Sigmoid colon (tissue), 7 donors: ENCODE measurements around the gene PRADC1. TPM values are rescaled to one million over a fixed set of nuclear protein-coding genes. Genes with fewer than 3 reads are reported as not detected.

ENCODE experiments used
- DNase-seq: peaks from one replicate; pipeline ENCODE4 v3.0.0-alpha.2; 2019
- H3K27ac ChIP-seq, 4 donors: fragments of 200-600 bp; sonication (generic); one replicate each; pipeline ENCODE4 v1.5.1; 2016 to 2019; ENCODE audit warnings: mild to moderate bottlenecking in 1 of 4
- H3K27me3 ChIP-seq, 3 donors: fragments of 200-600 bp; sonication (generic); one replicate each; pipeline ENCODE4 v1.5.1; 2019; ENCODE audit warnings: mild to moderate bottlenecking in 1 of 3
- H3K36me3 ChIP-seq, 4 donors: fragments of 200-600 bp; sonication (generic); one replicate each; pipeline ENCODE4 v1.5.1; 2016 to 2019
- H3K4me1 ChIP-seq, 4 donors: fragments of 200-600 bp; sonication (generic); one replicate each; pipeline ENCODE4 v1.5.1; 2017 to 2019
- H3K4me3 ChIP-seq, 4 donors: fragments of 200-600 bp; sonication (generic); one replicate each; pipeline ENCODE4 v1.5.1; 2017 to 2019; ENCODE audit warnings: mild to moderate bottlenecking in 2 of 4, moderate library complexity in 1 of 4
- H3K9me3 ChIP-seq, 4 donors: fragments of 200-600 bp in 3 of 4; sonication (generic) in 3 of 4; one replicate each; pipeline versions ENCODE4 v1.5.1 to v1.6.1; 2013 to 2019
- CTCF ChIP-seq, 4 experiments: fragments of 450-650 bp in 3 of 4; fragments of 200-600 bp in 1 of 4; IDR thresholded peaks; one replicate each; pipeline ENCODE4 v1.5.1; 2016 to 2019; ENCODE audit warnings: antibody characterized with exemption in 4 of 4, mild to moderate bottlenecking in 3 of 4, moderate library complexity in 2 of 4
- EP300 ChIP-seq, 4 donors: sonication (generic); formaldehyde crosslinking; IDR thresholded peaks; one replicate each; pipeline ENCODE4 v1.6.1; 2017; ENCODE audit warnings: antibody characterized with exemption in 4 of 4
- POLR2A ChIP-seq, 2 donors: fragments of 450-650 bp; IDR thresholded peaks; one replicate each; pipeline ENCODE4 v1.6.1; 2016; ENCODE audit warnings: antibody characterized with exemption in 2 of 2, mild to moderate bottlenecking in 2 of 2, moderate library complexity in 2 of 2
- POLR2AphosphoS5 ChIP-seq, 4 donors: sonication (generic); formaldehyde crosslinking; IDR thresholded peaks; one replicate each; pipeline ENCODE4 v1.6.1; 2017; ENCODE audit warnings: antibody characterized with exemption in 4 of 4
- WGBS, 2 donors: extraction: QIAGEN DNeasy Blood & Tissue Kit; methylation state at CpG; one replicate each; pipeline ENCODE4 v1.1.7; 2013; 5-methylcytosine and 5-hydroxymethylcytosine counted together
- intact Hi-C: fragments of 100-400 bp; cut with DNase I; formaldehyde crosslinking; loops from one replicate; pipeline ENCODE4 v1.15.1; 2023
- polyA plus RNA-seq, 3 donors: library from polyadenylated mRNA; stranded (reverse); fragments of 200-250 nt; gene quantifications; one replicate each; pipeline ENCODE4 v1.2.3, GENCODE V29; 2013
- total RNA-seq, 4 donors: library from RNA; depleted of rRNA; stranded (reverse); fragments of >200 nt; gene quantifications; one replicate each; pipeline ENCODE4 v1.1.0, GENCODE V29; 2016
- donor health status: healthy with polysubstance abuse.
- donor health status: Bipolar disorder and iron deficiency.
- donor health status: healthy.

The PRADC1 gene
- total and polyA plus RNA-seq, 7 donors, result 27.7 to 68.1 (median 42.3) TPM

DNA sequence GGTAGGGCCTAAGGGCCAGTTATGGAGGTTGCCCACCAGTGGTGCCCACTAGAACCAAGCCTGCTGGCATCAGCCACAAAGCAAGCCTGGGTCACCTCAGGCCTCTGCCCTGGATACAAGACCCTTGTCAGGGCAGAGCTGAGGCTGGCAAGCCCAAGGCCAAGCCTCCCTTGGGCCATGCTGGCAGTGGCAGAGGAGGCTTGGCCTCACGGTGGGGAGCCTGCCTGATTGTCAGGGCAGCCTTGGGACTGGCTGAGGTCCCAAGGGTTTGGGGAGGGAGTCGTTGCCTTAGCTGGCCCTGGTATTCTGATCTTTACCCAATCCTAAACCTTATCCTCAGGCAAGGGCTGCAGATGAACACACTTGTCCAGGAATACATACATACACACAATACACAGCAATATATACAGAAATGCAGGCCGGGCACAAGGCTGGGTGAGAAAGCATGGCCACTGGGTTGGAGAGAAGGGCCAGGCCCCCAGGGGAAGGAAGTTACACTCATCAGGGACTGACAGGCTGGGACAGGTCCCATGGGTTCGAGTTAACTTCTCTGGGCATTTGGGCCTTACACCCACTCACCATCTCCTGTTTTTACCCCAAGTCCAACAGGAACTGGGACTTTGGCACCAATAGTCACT, 22.1 kb upstream of the PRADC1 start:
- no peak overlapping the region for H3K27ac ChIP-seq
- intact Hi-C loops, result no loop called here

GRCh38 chr2:73254343-73255006, 21.4 kb upstream of the PRADC1 start:
- no peaks in the 10 kb centered on the region for H3K9me3 ChIP-seq
- no peak for TF ChIP-seq CTCF (IDR thresholded peaks at IDR 0.05)
- TF ChIP-seq POLR2AphosphoS5 (IDR thresholded peaks at IDR 0.05), result no peak
- no peak for TF ChIP-seq POLR2A (IDR thresholded peaks at IDR 0.05)
- no peak for TF ChIP-seq EP300 (IDR thresholded peaks at IDR 0.05)
- 93 to 95% methylated on average over 7 of the region's 7 CpGs for WGBS, 2 donors
- peaks cover 32 to 52% (median 49%) of the 10 kb centered on the region in 4 donors for H3K36me3 ChIP-seq
- DNase-seq, result no peak
- H3K27ac ChIP-seq, result no peak overlapping the region
- H3K4me3 ChIP-seq, result no peak overlapping the region
- peaks cover 0 to 3% (median 0%) of the 10 kb centered on the region in 4 donors for H3K4me1 ChIP-seq
- intact Hi-C loops, result no loop called here
- H3K27me3 ChIP-seq, result no peaks in the 10 kb centered on the region

More for the DNA sequence above, 22.1 kb upstream of the PRADC1 start:
- Histone ChIP-seq H3K27me3 (no peaks in the 10 kb centered on the region), H3K4me1 (no peaks in the 10 kb centered on the region), H3K9me3 (no peaks in the 10 kb centered on the region), H3K36me3 (peaks cover 27 to 46% (median 43%) of the 10 kb centered on the region in 4 donors), H3K4me3 (no peak overlapping the region)
- no peak for DNase-seq
- TF ChIP-seq CTCF (IDR thresholded peaks at IDR 0.05) (no peak), POLR2AphosphoS5 (IDR thresholded peaks at IDR 0.05) (no peak), EP300 (IDR thresholded peaks at IDR 0.05) (no peak), POLR2A (IDR thresholded peaks at IDR 0.05) (no peak)
- whole genome bisulfite sequencing, 2 donors, result 74 to 86% methylated on average over 4 of the region's 4 CpGs

- Histone ChIP-seq H3K4me3 (no peak overlapping the region), H3K36me3 (peaks cover 38 to 58% (median 55%) of the 10 kb centered on the region in 4 donors), H3K4me1 (peaks cover 0 to 7% (median 0%) of the 10 kb centered on the region in 4 donors), H3K27ac (no peak overlapping the region), H3K27me3 (no peaks in the 10 kb centered on the region), H3K9me3 (no peaks in the 10 kb centered on the region)
- TF ChIP-seq CTCF (IDR thresholded peaks at IDR 0.05), result no peak
- TF ChIP-seq EP300 (IDR thresholded peaks at IDR 0.05), result no peak
- TF ChIP-seq POLR2A (IDR thresholded peaks at IDR 0.05), result no peak
- no peak for TF ChIP-seq POLR2AphosphoS5 (IDR thresholded peaks at IDR 0.05)
- WGBS, 2 donors, result 87 to 89% methylated on average over 3 of the region's 3 CpGs
- intact Hi-C loops, result no loop called here
- no peak for DNase-seq
These were observed 20.9 kb upstream of the PRADC1 start for GRCh38 chr2:73253901-73254300.

DNA sequence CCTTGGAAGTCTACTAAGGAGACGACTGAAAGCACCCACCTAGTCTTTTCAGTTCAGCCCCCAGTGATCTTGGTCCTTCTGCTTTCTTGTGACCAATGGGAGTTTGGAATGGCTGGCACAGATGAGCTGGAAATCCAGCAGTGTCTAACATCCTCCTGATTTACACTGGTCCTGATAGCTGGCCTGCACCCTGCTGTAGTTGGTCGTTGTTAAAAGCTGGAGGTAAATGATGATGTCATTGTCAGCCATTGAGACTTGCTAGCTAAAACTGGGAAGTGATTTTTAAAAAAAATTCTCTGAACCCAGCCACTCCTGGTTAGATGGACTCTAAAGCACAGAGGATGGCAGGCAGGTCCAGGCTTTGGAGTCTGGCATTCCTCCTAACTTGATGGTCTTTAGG, 20.4 kb upstream of the PRADC1 start:
- Histone ChIP-seq H3K27me3 (no peaks in the 10 kb centered on the region), H3K9me3 (no peaks in the 10 kb centered on the region), H3K36me3 (peaks cover 43 to 63% (median 60%) of the 10 kb centered on the region in 4 donors), H3K4me3 (no peak overlapping the region), H3K4me1 (peaks cover 0 to 7% (median 0%) of the 10 kb centered on the region in 4 donors), H3K27ac (no peak overlapping the region)
- intact Hi-C loops, result no loop called here
- no peak for TF ChIP-seq POLR2A (IDR thresholded peaks at IDR 0.05)
- TF ChIP-seq POLR2AphosphoS5 (IDR thresholded peaks at IDR 0.05), result no peak
- no peak for TF ChIP-seq EP300 (IDR thresholded peaks at IDR 0.05)
- TF ChIP-seq CTCF (IDR thresholded peaks at IDR 0.05), result no peak
- no peak for DNase-seq
- 59 to 62% methylated on average over 2 of the region's 2 CpGs for WGBS, 2 donors
